Posterior cingulate gyrus (tissue), 11 donors: ENCODE results near the gene HS6ST2.

Source experiments
- DNase-seq, 10 donors: peaks; one replicate each; pipeline versions ENCODE4 v3.0.0 to v3.0.0-alpha.2; 2020 to 2021; ENCODE audit warnings: mixed read lengths in 3 of 10
- intact Hi-C: fragments of 100-400 bp; cut with DNase I; formaldehyde crosslinking; loops from one replicate; pipeline ENCODE4 v1.15.1; 2023

Gene HS6ST2

GRCh38 chrX:132590350-132591026 lies 367.9 kb downstream of the HS6ST2 start:
- intact Hi-C loops = no loop called here
- DNase-seq = no peak

GRCh38 chrX:132584936-132585335 lies 373.5 kb downstream of the HS6ST2 start:
- intact Hi-C loops = no loop called here

GRCh38 chrX:132576939-132577338 lies 381.5 kb downstream of the HS6ST2 start:
- intact Hi-C loops = no loop called here
- no peak for DNase-seq

More at GRCh38 chrX:132584936-132585335, 373.5 kb downstream of the HS6ST2 start:
- DNase-seq = no peak
